ENCODE data around the gene ACOXL. TPM values are rescaled to one million over a fixed set of nuclear protein-coding genes. Genes with fewer than 3 reads are reported as not detected.

Gene ACOXL
- total RNA-seq, 4 donors from 2014 or later, result 0.55 to 5.2 (median 1.1) TPM; not detected in 1

DNA sequence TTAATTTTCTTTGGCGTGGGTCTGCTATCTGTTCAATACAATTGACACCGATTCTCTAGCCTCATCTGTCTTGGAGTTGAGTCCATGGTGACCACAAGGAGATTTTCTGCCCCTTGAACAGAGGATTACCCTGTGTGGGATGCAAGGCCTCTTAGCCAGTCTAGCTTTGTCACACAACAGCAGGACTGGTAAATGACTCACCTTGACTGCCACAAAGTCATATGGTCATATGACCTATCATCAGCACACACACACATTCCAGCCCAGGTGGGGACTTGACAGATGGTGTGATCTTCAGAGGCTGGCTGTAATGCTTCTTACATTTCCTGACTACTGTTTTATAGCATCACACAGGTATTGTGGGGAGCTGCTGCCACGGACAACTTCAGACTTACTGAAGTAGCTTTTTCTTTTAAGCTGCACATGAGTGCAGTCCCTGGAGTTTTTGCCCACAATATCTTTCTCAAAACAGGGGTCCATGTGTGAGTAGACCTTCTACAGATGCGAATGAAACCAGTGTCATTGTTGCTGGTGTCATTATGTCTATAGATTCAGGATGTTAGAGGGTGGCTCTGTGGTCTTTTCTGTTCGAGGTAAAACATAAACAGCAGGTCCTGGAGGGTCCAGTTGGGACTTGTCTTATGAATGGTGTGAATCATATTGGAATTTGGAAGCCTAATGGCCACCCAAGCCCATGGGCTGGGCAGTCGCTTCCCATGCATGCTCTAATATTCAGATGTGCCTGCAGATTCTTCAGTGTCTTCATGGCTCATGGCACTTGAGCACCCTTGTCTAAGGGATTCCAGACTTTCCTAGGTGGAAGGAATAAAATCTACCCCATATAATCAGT, 18.6 kb upstream of the ACOXL start:
- intact Hi-C loops (cut with DNase I; ENCODE audit: low total_unique reads) (no loop called here), in situ Hi-C loops (cut with MboI; ENCODE audit: low pct_ligation_motif_present in 1 of 4, low pct_unique_long_range_greater_than_20kb in 1 of 4, low sequenced_read_pairs in 3 of 4) (no loop called here)
- no peak for DNase-seq
- Histone ChIP-seq H3K36me3 (no peaks in the 10 kb centered on the region), H3K27me3 (peaks cover 7% of the 10 kb centered on the region), H3K4me3 (no peak overlapping the region), H3K9me3 (no peaks in the 10 kb centered on the region), H3K4me1 (peaks cover 0 to 17% (median 3%) of the 10 kb centered on the region in 4 donors), H3K27ac (no peak overlapping the region)
- TF ChIP-seq POLR2A (IDR thresholded peaks at IDR 0.05) (no peak), POLR2AphosphoS5 (IDR thresholded peaks at IDR 0.05) (peak in 1 of 3 donors; percentile 40)
- TF ChIP-seq, protein P1, sequence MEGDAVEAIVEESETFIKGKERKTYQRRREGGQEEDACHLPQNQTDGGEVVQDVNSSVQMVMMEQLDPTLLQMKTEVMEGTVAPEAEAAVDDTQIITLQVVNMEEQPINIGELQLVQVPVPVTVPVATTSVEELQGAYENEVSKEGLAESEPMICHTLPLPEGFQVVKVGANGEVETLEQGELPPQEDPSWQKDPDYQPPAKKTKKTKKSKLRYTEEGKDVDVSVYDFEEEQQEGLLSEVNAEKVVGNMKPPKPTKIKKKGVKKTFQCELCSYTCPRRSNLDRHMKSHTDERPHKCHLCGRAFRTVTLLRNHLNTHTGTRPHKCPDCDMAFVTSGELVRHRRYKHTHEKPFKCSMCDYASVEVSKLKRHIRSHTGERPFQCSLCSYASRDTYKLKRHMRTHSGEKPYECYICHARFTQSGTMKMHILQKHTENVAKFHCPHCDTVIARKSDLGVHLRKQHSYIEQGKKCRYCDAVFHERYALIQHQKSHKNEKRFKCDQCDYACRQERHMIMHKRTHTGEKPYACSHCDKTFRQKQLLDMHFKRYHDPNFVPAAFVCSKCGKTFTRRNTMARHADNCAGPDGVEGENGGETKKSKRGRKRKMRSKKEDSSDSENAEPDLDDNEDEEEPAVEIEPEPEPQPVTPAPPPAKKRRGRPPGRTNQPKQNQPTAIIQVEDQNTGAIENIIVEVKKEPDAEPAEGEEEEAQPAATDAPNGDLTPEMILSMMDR (IDR thresholded peaks at IDR 0.05), result no peak
- WGBS, 2 donors (ENCODE audit: low coverage in 1 of 2), result 91% methylated on average over 4 to 6 of the region's 6 CpGs

DNA sequence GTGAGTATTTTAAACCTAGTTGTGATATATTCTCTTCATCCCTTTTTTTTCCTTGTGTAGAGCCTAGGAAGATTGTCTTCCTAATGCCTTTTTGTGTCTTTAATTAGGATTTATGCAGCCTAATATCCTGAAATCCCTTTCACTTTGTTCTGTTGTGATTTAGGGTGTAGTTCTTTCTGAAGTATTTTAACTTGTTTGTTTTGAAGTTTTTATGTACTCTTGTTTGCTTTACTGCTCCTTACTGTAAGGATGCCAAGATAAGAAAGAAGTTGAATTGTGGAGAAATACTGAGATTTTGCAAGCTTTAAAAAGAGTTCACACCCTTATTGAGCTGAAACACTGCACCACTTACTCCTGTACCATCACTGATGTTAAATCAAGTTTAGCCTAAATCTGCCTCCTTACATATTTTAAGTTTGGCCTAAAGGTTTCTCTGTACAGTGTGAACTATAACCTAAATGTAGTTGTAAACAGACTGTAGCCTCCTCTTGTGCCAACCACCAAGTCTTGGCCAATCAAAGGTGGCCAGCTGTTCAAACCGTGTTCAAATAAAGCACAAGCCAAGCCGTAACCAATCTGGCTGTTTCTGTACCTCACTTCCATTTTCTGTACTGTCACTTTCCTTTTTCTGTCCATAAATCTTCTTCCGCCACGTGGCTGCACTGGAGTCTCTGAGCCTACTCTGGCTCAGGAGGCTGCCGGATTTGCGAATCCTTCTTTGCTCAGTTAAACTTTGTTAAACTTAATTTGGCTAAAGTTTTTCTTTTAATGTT, 17.7 kb upstream of the ACOXL start:
- DNase-seq, result peak; percentile 39
- Histone ChIP-seq H3K9me3 (no peaks in the 10 kb centered on the region), H3K4me1 (peaks cover 0 to 17% (median 3%) of the 10 kb centered on the region in 4 donors), H3K27ac (no peak overlapping the region), H3K27me3 (peaks cover 7% of the 10 kb centered on the region), H3K4me3 (no peak overlapping the region), H3K36me3 (no peaks in the 10 kb centered on the region)
- intact Hi-C loops (cut with DNase I; ENCODE audit: low total_unique reads), result no loop called here
- 39 to 40% methylated on average over 1 to 6 of the region's 6 CpGs for WGBS, 2 donors (ENCODE audit: low coverage in 1 of 2)
- TF ChIP-seq POLR2AphosphoS5 (IDR thresholded peaks at IDR 0.05), result no peak
- TF ChIP-seq, protein P1 (IDR thresholded peaks at IDR 0.05), result no peak
- no peak for TF ChIP-seq EP300 (IDR thresholded peaks at IDR 0.05; ENCODE audit: low read depth)
- TF ChIP-seq POLR2A (IDR thresholded peaks at IDR 0.05), result no peak
- in situ Hi-C loops (cut with MboI; ENCODE audit: low pct_ligation_motif_present in 1 of 4, low pct_unique_long_range_greater_than_20kb in 1 of 4, low sequenced_read_pairs in 3 of 4), result no loop called here

DNA sequence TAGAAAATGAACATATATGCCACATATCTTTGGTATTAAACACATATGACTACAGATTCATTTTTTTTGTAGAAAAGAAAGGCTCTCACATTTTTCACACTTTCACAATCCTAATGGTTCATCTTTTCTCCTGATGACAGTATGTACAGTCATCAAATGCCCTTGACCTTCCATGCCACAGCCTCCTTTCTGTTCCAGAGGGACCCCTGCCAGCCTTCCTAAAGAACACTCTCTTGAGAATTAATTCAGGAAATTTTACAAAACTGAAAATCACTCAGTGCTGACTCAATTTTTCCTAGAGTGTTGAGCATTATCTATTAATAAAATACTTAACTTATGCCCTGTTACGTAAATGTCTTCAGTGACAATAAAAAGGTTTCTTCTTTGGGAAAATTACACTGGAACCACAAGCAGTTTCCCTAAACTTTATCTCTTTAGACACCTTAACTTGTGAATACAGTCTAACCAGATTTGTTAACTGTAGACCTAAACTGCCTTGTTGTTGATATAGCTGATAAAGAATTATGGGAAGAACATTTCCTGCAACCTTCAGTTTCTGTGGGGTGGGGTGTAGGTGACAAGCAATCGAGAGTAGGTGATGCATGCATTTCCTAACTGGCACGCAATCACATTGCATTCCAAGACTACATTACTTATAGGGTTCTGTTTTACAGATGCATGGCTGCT, 15.3 kb upstream of the ACOXL start:
- 50 to 55% methylated on average over 3 of the region's 3 CpGs for WGBS, 2 donors (ENCODE audit: low coverage in 1 of 2)

More for the DNA sequence above, 15.3 kb upstream of the ACOXL start:
- Histone ChIP-seq H3K36me3 (no peaks in the 10 kb centered on the region), H3K4me3 (no peak overlapping the region), H3K9me3 (no peaks in the 10 kb centered on the region), H3K27me3 (no peaks in the 10 kb centered on the region), H3K4me1 (peaks cover 0 to 17% (median 3%) of the 10 kb centered on the region in 4 donors), H3K27ac (no peak overlapping the region)
- no peak for DNase-seq
- in situ Hi-C loops (cut with MboI; ENCODE audit: low pct_ligation_motif_present in 1 of 4, low pct_unique_long_range_greater_than_20kb in 1 of 4, low sequenced_read_pairs in 3 of 4), result no loop called here
- intact Hi-C loops (cut with DNase I; ENCODE audit: low total_unique reads), result no loop called here
- no peak for TF ChIP-seq POLR2A (IDR thresholded peaks at IDR 0.05)
- TF ChIP-seq, protein P1 (IDR thresholded peaks at IDR 0.05), result no peak

Data from transverse colon (tissue), 4 donors.